Activated CD8-positive, alpha-beta memory T cell treated with anti-CD3 and anti-CD28 coated beads, Interleukin-2, amount 50 U/mL, for 24 hours (primary cell): ENCODE measurements around the gene NMT1.
A peak's percentile ranks its signal among the peaks of the same experiment; 100 is the strongest.

Experiments
- DNase-seq: peaks from one replicate; pipeline ENCODE4 v3.0.0-alpha.2; 2020; ENCODE audit errors: extremely low read depth

Gene NMT1

DNA sequence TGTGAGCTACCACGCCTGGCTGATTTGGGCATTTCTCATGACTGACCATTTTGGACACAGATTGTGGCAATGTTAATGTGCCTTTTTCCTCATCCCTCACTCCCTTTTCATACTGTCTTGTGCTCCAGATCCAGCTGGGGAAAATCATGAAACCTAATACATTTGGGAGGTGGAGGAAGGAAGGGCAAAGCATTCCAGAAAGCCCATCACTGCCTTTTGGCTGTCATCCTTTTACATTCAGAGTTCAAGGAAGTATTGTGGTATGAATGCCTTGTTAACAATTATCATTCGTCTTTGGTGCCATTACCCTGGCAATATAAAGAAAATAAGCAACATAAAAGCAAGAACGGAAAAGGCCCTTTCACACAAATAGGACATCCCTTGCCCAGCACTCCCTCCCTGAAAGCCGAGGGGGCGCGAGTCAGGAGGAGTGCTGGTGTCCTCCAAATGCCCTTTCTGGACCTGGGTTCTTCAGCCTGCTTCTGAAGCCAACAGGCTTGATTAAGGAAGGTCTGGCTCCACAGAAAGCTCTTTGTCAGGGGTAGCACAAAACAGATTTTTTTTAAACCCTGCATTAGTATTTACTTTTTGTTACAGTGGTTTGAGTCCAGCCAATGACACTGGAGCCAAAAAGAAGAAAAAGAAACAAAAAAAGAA is 20.1 kb downstream of the NMT1 start:
- no peak for DNase-seq

DNA sequence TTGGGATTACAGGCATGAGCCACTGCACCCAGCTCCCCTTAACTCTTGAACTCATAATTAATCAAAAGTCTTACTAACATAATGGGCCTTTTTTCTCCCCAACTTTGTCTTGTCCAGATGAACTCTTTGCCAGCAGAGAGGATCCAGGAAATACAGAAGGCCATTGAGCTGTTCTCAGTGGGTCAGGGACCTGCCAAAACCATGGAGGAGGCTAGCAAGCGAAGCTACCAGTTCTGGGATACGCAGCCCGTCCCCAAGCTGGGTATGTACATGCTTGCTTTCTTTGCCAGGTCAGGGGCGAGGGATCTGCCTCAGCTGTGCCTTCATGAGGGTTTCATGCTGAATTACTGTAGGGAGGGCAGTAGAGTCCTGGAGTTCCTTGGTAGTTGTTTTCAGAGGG is 25.3 kb downstream of the NMT1 start:
- DNase-seq = no peak

DNA sequence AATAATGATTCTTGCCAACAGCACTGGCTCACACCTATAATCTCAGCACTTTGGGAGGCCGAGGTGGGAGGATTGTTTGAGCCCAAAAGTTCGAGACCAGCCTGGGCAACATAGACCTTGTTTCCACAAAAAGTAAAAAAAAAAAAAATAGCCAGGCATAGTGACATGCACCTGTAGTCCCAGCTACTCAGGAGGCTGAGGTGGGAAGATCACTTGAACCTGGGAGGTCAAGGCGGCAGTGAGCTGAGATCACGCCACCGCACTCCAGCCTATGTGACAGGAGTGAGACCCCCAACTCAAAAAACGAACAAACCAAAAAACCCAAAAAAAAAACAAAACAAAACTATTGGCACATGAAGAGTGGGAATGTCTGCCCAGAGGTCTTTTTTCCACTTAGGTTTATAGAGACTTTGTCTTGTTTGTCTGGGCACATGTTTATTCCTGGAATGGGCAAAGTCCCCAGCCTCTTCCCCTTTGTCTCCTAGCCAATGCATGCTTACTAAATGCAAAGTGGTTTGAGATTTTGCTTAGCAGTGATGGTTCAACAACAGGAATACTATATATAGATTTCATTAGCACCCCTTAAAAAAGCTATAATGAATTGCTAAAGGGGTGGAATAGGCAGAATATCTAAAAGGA is 25.9 kb downstream of the NMT1 start:
- DNase-seq = no peak

DNA sequence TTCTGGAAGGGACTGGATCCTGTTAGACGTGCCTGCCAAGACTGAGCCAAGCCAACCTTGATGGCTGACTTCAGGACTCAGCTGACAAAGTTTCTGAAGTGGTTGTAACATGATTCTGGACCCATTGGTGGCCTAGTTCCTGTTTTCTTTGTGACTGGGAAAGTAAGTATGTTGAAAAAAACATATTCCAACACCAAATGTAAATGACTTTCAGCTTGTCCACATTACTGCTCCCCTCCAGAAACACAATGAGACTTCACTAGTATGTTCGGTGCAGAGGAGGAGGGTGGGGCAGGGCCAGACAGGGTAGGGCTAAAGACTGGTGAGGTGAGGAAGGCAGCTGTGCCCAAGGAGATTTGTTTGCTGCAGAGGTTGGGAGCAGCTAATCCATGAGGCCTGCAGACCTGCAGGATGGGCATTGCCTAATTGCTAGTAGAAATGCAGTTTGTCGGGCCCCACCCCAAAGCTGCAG is 26.4 kb downstream of the NMT1 start:
- no peak for DNase-seq

DNA sequence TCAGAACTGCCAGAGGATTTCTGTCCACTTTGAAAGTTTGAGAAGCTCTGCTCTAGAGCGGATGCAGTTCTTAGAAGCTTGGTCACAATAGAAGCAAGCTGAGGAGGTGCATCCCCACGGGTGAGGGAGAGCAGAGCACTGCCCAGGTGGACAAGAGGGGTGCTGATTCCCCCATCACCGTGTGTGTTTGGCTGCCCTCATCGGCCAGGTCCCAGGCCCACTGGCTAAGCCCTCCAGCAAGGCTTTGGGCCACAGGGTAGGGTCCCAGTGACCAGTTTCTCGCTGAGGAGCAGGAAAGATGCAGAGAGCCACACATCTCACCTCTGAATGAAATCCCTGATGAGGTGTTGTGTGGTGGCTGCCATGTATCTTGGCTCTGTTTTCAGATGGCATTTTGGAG is 26.9 kb downstream of the NMT1 start:
- no peak for DNase-seq

DNA sequence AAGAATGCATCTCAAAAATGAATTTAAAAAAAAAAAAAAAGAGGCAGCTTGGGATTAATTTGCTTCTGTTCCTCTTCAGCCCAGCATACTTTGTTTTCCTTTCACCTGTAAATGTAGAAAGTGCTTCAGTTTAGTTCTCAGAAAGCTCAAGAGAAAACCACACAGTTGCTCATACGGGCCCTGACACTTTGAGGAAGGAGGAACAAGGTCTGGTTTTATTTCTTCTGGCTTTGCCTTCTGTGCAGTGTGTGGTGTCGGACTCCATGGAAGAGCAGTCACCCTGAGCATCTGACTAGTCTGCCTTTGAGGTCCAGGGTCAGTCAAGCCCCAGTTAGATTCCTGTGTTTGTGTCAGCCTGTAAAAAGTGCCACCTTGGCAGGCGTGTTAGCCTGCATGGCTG is 27.6 kb downstream of the NMT1 start:
- DNase-seq = no peak

DNA sequence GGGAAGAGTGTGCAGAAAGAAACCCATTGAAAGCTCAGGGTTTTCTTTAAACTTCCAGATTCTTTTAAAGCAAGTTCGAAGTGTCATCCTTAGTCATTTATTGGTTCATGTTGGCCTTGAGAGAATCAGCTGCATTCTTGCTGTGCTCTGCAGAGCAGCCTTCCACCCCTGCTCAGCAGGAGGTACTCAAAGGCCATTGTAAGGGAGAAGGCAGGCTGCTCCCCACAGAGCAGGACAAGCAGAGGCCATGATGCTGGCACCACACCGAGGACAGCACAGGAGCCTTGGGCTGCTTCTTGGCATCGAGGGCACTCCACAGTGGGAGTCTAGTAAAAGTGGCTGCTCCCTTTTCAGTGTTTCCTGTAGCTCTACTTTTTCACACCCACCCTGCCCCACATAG is 29.6 kb downstream of the NMT1 start:
- no peak for DNase-seq

DNA sequence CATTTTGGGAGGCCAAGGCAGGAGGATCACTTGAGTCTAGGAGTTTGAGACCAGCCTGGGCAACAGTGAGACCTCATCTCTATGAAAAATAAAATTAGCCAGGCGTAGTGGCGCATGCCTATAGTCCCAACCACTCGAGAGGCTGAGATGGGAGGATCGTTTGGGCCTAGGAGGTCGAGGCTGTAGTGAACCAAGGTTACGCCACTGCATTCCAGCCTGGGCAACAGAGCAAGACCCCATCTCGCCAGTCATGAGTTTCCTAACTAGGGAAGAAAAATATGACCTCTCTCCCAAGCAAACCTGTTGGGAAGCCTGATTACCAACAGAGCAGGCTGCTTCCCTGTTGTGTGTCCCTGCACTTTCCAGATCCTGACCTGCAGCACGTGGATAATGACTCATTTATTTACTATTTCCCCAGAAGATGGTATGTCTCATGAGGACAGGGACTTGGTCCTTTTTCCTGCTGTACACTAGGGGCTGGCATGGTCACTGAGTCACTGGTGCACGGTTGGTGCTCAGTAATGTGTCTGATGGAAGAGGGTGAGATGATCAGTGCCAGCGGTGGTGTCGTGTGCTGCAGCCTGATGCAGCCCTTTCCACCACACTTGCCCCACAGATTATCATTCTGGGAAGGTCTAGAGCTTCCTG is 30.8 kb downstream of the NMT1 start:
- DNase-seq = no peak

DNA sequence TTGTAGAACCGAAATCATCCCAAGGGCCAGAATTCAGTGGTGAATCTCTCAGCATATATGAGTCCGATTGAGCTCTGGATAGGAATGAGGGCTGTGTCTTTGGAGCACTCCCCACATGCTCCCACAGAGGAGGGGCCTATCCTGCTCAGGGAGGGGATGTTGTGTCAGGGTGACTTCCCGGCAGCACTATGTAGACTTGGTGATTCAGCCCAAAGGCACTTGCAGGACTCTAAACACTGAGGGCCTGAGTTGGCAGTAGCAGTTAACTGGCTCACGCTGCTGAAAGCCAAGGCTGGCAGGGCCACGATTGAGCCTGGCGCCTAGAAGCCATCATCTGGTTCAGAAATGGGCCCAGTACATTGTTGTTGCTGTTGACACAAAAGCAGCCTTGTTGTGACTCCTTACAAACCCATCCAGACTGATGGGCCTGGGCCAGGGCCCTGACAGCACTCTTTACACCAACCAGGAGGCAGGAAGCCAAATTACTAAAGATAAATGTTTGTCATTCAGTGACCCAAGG is 31.9 kb downstream of the NMT1 start:
- no peak for DNase-seq

DNA sequence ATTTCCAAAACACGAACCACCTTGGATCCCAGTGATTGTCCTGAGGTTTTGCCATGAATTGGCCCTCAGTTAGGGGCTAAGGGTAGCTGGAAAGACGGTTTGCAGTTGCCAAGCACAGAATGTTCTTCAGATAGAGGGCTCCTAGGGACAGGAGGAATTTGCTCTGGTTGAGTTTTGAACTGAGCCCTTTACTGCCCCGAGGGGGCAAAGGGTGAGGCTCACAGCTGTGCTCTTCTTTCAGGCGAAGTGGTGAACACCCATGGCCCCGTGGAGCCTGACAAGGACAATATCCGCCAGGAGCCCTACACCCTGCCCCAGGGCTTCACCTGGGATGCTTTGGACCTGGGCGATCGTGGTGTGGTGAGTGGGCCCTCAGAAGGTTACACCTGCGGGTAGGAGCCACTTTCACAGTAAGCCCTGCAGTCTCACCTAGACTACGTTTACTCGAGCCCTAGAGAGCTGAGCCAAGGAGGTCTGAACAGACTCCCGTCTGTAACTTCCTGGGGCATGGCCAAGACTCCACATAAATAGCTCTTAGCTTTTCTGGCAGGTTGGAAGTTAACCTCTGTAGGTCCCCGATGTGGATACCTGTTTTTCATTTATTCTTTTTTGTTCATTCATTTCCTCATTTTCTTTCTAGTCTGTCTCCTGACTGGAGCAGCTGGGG is 32.5 kb downstream of the NMT1 start:
- no peak for DNase-seq

DNA sequence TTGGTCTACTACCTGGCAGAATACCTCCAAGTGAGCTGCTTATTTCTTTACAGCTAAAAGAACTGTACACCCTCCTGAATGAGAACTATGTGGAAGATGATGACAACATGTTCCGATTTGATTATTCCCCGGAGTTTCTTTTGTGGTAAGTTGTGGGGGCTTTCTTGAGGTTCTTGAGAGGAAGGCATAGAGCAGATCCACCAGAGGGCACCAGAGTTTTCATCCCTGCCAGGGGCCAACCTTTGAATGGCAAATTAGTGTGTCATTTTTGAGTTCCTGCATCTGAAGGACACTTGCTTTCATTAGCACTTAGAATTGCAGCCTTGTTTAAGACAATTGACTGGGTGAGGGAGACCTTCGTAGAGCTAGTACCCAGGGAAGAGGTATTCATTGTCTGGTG is 35.0 kb downstream of the NMT1 start:
- DNase-seq = no peak

DNA sequence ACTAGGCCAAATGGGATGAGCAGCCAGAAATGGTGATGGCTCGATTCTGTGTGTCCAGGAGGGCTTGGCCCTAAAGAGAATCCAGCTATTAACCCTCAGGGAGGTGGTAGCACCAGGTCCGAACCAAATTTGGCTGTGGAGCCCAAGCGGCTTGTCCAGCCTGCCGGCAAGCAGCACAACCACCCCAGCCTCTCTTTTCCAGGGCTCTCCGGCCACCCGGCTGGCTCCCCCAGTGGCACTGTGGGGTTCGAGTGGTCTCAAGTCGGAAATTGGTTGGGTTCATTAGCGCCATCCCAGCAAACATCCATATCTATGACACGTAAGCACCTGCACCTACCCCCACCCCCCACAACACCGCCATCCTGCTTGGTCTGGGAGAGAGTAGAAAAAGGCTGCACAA is 35.8 kb downstream of the NMT1 start:
- no peak for DNase-seq

DNA sequence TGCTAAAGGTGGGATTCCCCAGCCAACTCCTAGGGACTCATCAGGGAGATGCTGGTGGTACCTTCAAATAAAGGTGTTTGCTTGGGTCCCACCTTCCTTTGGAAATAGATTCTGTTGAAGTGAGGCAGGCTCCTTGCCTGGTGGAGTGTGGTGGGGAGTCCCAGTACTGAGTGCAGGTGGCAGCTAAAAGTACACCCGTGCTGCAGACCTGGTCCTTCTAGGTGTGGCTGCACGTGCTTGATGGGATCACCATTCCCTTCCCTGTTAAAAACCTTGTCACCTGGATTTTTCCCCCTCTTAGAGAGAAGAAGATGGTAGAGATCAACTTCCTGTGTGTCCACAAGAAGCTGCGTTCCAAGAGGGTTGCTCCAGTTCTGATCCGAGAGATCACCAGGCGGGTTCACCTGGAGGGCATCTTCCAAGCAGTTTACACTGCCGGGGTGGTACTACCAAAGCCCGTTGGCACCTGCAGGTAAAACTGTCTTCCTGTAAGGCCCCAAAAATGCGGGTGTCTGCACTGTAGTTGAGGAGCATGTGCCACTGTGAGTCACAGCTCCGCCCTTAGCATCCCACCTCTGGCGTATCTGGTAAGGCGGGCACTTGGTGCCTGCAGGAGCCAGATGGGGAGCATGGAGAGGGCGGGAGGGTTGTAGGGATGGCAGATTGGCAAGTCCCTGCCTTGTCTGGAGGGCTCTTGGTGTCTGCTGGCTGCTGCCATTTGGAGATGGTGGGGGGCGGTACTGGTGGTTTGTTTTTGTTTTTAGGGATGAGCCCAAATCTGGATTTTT is 37.2 kb downstream of the NMT1 start:
- DNase-seq = no peak

DNA sequence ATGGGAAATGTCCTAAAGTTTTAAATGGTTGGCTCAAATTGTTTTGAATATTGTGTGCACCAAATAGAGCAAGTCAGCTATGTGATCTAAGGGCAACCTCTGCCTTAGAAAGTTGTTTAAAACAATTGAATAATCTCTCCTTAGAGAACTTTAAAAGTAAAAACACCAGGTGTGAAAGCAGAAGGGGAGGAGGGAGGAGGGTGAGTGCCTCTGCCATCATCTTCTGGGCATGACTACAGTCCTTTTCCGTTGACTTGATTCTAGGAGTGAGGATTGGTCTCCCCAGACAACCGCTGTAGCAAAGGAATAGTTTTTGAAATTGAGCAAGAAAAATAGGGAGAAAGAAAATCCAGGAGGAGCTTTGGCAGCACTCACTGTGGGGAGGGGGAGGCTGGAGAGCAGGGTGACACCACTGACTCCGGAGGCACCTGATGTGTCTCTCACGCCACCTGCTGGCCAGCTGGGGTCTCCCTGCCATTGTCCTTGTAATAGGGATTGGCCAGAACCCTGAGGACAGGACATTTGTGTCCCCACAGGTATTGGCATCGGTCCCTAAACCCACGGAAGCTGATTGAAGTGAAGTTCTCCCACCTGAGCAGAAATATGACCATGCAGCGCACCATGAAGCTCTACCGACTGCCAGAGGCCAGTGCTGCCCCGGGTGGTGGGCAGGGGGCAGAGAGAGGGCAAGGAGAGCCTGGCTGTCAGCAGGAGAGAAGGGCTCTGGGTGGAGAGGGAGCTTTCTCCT is 37.9 kb downstream of the NMT1 start:
- peak; percentile 36 for DNase-seq

DNA sequence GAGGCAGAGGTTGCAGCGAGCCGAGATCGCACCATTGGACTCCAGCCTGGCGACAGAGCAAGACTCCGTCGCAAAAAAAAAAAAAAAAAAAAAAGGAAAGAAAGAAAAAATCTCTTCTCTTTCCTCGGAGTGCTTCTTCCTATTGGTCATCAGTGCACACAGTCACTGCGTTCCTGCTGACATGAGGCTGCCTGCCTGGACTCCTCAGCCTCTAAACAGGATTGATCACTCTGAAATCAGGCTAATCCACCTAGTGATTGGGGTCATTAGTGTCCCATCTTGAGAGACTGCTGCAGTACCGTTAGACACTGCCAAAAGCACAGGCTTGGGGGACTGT is 40.4 kb downstream of the NMT1 start:
- DNase-seq = no peak

DNA sequence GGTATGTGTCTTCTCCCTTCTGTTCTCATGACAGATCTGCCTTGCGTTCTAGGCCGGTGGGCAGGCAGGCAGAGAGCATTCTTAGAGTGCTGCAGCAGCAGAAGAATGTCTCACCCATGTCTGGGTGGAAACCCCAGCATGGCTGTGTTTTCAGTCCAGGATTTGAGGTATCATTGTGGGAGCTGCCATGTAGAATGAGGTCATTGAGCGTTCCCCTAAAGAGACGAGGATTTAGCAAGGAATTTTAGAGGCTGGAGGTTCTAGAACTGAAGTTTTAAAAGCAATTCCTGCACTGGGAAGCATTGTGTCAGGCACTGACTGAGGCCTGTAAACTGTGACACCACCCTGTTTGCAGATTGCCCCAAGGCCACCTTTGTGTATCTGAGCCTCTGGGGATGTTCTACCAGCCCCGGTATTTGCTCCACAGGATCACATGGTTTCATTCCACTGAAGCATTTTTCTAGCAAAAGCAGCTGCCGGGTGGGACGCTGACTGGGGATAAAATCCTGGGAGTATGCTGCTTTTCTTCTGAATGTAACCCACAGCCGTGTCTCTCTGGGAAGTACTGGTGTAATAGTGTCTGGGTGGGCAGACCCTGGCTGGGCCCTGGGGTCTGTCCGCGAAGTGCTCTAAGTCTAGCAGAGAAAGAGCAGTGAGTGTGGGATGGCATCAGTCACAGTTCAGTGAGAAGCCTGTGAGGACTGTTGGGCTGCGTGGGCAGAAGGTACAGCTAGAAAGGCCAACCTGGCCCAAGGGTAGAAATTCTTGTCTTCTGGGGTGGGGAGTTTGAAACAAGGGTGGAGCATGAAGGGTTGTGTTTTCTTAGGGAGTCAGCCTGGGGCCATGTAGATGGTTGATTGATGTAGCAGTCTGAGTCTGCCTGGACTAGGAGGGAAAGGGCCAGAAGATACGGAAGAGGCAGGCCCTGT is 41.0 kb downstream of the NMT1 start:
- no peak for DNase-seq

DNA sequence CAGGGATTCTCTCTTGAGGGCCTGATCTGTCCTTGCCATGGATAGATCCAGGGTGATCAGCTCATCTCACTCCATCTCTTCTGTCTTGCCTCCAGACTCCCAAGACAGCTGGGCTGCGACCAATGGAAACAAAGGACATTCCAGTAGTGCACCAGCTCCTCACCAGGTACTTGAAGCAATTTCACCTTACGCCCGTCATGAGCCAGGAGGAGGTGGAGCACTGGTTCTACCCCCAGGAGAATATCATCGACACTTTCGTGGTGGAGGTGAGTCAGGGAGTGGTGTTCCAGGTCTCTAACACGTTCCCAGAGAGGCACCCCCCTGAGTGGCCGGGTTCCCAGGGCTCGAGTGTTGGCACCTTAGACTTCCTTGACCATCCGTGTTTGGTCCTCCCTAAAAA is 41.7 kb downstream of the NMT1 start:
- DNase-seq = no peak

DNA sequence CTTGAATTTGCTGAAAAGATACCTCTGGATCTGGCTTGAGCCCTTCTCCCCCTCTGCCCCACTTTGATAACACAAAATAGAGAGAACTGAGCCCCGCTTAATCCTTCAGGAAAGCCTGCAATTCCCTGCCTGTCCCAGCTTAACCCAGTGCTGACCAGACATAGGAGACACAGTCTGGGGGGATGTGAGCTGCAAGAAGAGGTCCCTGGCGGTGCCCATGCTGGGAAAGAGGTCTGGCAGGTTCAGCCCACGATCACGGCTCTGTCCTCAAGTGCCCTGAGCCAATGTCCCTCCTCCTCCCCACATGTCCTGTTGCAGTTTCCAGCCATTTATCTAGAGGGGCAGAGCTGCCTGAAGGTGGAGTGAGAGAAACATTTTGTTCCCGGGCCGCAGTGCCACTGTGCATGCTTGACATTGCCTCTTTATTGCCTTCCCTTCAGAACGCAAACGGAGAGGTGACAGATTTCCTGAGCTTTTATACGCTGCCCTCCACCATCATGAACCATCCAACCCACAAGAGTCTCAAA is 42.2 kb downstream of the NMT1 start:
- no peak for DNase-seq

DNA sequence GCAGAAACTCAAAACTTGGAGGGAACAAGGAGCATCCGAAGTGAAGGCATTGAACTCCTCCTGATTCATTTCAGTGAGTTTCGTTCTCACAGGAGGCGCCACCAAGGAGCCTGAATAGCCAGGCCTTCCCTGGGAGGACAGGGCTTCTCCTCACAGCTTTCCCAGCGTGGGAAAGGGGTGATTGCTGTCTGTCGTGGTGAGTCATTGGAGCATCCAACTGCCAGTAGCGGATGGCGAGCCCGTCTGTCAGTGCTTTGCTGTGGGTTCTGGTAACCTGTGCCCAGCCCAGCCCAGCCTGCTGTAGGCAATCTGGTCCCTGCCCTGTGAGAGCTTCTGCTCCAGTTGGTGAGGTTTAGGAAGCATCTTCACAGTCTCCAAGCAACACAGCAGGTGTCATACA is 42.9 kb downstream of the NMT1 start:
- no peak for DNase-seq

DNA sequence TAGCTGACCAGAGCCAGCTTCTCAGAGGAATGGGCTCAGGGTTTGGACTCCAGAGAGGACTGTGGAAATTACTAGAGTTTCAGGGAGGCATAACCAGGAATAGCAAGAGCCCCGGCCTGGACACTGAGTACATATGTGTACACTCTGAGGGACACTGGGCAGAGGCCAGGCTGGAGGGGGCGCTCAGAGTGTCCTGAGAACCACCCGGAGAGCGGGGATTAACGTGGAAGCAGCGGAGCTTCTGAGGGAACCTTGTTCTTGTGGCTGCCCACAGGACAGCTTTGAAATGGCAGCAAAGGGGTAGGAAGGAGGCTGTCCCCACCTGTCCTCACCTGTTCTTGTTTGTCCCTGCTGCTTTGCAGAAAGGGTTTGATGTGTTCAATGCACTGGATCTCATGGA is 43.4 kb downstream of the NMT1 start:
- DNase-seq = no peak
